NCI-H1092 (cell line): ENCODE measurements around the gene CREB3L2.
"Not testable (repeated sequence)": the region's sequence is repeated elsewhere in the genome, so short reads cannot be mapped to it uniquely, and the experiment has no call there.

Experiments used
- DNase-seq: peaks from one replicate; lab custom pipeline; 2025; lab: John Stamatoyannopoulos, UW

The CREB3L2 gene

DNA sequence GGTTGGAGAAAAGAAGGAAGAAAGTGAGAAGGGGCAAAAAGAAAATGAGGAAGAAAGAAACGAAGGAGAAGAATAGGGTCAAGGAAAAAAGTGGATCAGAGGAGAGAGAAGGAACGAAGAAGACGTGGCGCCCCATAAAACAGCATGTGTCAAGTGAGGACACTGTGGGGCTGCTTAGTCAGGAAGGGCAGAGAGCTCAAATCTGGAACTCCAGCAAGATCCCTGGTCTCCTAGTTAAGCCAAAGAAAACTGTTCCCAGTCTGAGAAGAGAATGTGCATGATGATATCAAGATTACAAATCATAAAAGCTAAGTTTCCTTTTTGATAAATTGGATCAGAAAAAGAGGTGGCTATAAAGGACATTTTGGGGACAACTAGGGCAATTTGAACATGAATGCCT, 33.0 kb downstream of the CREB3L2 start:
- no peak for DNase-seq

DNA sequence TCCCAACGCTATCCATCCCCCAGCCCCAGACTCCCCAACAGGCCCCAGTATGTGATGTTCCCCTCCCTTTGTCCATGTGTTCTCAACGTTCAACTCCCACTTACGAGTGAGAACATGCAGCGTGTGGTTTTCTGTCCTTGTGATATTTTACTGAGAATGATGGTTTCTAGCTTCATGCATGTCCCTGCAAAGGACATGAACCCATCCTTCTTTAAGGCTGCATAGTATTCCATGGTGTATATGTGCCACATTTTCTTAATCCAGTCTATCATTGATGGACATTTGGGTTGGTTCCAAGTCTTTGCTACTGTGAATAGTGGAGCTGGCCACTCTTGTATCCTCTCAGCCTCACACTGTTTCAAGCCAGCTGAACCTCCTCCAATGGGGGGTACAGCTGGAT, 33.5 kb downstream of the CREB3L2 start:
- not testable (repeated sequence) for DNase-seq

DNA sequence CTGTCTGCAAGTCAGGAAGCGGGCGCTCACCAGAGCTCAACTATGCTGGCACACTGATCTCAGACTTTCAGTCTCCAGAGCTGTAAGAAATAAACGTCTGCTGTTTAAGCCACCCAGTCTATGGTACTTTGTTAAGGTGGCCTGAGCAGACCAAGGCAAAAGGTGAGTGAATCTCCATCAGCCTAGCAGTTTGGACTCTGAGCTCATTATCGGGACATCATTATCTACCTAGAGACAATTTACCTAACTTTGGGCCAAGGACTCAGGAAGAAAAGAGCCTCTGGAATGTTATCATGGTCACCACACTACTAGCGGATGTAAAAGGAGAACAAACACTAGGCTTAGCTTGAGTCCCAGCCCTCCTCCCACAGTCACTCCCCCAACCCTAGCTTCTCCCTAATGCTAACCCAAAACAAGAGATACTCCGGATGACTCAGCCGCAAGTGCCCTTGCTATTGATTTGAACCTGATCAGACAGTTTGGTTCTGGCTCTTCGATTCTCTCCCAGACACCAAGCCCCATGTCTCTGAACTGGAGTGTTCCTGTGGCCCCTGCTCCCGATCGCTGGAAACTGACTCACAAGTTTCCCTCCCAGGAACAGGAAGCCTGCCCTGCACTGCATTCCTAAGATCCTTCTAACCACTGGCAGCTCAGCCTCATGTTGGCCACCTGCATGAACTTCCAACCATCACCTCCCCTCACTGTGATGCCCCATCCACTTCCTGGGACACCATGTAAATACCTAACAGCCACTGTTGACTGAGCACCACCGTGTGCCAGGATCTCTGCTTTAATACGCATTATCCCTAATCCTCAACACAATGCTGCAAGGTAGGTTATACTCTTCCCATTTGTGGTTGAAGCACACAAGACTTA, 34.5 kb downstream of the CREB3L2 start:
- no peak for DNase-seq

DNA sequence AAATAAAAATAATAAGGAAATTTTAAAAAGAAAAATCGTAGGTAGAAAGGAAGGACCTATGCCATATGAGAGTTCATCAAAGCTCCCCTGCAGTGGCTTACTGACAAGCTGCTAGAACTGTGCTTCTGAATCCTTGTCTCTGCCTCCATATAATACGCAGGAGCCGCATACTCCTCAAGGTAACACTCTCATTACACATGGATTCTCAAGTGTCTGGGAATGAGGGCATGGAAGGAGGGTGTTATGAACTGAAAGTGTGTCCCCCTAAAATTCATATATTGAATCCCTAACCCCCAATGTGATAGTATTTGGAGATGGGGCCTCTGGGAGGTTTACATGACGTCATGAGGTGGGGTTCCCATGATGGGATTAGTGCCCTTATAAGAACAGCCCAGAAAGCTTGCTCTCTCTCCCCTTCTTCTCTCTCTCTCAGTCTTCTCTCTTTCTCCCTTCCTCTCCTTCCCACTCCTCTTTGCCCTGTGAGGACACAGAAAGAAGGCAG, 35.2 kb downstream of the CREB3L2 start:
- DNase-seq: no peak

DNA sequence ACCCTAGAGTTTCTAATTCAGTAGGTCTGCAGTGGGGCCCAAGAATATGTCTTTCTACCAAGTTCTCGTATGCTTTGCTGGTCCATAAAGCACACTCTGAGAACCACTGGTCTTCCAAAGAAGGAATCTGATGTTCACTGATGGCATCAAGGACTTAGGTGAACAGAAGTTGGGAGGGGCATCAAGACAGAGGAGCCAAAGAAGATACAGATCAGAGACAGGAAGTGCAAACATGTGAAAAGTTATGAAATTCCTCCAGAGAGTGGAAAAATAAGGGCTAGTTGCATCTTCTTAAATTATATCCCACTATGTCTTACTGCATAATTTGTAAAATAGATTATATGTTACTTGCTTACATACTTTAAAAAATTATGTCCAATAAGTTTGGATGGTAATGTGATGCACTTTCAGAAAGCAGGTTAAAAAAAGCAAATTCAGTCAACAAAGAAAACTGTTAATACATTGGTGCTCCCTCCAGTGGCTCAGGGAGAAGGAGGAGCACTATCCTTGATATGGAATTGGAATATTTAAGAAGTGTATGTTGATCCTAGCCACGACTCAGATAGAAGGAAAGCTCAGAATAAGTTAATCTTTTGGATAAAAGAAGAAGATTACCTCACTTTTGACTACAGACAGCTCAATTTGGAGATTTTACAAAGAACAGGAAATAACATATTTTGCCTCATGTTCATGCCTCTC, 35.8 kb downstream of the CREB3L2 start:
- no peak for DNase-seq

DNA sequence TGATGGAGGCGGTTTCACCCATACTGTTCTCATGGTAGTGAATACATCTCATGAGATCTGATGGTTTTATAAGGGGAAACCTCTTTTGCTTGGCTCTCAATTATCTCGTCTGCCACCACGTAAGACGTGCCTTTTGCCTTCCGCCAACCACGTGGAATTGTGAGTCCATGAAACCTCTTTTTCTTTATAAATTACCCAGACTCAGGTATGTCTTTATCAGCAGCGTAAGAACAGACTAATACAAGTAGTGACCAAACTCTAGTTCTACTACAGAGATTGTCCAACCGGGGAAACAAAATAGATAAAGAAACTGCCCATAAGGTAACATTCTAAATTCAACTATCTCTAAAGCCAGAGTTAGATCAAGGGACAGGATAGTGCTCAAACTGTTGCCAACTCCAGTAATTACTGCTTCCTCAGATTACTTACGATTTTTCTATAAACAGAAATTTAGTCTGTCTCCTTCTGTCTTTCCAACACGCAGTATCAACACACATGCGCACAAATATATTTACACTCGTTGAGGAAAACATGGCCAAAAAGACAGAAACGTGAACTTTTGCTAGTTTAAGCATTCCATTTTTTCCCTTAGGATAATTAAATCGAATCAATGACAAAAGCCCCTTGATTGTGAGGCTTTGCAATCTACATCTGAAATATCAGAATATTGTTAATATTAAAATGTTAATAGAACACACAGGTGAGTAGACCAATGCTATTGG, 36.9 kb downstream of the CREB3L2 start:
- DNase-seq: no peak

DNA sequence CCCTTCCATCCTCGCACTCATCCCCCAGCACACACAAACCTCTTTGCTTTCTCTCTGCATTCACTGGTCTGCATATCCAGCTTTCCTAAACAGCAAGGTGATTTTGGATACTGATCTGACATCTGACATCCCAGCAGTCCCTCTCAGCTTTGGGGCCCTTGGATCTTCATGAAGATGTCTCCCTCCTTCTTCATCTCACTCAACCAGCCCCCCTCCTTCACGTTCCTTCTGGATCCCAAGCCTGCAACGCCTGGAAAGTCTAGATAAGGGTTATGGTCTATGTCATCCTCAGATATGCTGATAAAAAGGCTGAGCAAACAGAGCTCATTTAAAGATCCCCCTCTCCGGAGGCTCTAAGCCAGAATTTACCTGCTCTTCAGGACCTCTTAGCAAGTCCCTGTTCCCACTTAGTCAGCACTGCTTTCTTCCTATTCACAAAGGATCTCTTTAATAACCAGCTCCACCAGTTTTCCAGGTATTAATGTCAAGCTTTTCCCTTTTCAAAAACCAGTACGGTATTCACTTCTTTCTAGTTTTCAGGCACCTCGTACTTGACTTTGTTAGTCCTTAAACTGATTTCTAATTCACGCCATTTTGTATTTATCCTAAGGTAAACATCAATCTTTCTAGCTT, 38.9 kb downstream of the CREB3L2 start:
- DNase-seq: no peak

DNA sequence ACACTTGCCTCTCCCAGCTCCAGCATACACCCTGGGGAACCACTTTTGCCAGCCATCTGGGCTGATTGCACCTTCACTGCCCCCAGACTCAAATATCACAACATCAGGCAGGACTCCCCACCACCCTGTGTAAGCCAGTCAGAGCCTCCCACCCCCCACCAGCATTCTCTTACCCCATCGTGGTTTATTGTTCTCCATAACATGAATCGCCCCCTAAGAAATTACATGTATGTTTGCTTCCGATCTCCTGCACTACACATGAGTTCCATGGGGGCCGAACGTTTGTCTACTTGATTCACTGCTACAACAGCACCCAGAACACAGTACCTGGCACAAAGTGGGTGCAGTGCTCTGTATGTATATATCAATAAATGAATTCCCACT, 39.4 kb downstream of the CREB3L2 start:
- no peak for DNase-seq

DNA sequence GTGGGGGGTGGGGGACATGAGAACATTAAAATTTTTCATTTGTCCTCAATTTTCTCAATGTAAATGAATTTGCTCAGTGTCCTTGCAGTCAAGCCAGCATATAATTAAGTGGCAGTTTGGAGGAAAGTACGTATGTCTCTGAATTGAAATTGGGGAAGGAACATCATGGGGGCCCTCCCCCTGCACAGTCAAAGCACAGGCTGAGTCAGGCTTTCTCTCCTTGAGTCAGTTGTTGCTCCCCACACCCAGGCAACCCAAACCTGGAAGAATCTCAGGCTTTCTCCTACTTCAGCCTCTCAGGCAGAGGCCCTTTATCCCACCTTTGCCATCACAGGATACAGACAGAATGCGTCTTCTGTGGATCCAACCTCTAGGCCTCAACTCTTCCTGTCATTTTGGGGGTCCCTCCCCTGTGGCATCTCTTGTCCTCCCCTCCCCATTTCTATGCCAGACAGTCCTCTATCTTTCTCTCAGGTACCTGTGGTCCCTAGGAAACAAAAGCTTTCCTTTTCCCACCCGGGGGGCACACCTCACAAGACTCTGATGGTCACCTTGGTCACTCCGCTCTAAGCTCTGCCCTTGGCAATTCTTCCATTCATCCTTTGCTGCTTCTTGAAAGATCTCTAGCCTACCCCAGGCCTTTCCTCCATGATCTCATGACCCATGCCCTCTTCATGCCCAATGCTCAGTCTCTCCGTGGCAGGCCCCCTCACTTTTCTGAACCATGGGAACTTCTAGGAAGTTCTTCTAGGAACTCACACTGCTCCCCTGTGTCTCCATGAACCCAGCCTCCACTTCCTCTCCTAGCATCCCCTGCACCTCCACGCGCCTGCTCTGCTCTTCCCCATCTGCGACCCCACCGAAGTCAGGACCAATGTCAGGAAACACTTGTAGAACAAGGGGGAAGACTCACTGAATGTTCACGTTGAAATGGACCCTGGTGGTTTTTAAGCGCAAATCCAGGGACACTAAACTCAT, 40.4 kb downstream of the CREB3L2 start:
- DNase-seq: no peak

DNA sequence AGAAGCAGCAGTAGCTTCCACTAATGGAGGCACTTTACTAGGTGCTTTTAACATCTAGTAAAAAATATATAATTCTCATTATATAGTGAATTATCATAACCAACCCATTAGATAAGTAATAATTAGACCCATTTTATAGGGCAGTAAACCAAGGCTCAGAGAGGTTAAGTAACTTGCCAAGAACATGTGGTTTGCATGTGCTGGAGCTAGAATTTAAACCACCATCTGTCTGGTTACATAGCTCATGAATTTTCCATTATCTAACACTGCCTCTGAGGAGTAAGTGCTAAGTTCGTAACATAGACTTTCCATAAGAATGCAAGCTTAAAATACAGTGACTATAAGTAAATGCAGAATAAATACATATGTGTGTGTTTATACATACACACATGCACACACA, 41.9 kb downstream of the CREB3L2 start:
- no peak for DNase-seq

DNA sequence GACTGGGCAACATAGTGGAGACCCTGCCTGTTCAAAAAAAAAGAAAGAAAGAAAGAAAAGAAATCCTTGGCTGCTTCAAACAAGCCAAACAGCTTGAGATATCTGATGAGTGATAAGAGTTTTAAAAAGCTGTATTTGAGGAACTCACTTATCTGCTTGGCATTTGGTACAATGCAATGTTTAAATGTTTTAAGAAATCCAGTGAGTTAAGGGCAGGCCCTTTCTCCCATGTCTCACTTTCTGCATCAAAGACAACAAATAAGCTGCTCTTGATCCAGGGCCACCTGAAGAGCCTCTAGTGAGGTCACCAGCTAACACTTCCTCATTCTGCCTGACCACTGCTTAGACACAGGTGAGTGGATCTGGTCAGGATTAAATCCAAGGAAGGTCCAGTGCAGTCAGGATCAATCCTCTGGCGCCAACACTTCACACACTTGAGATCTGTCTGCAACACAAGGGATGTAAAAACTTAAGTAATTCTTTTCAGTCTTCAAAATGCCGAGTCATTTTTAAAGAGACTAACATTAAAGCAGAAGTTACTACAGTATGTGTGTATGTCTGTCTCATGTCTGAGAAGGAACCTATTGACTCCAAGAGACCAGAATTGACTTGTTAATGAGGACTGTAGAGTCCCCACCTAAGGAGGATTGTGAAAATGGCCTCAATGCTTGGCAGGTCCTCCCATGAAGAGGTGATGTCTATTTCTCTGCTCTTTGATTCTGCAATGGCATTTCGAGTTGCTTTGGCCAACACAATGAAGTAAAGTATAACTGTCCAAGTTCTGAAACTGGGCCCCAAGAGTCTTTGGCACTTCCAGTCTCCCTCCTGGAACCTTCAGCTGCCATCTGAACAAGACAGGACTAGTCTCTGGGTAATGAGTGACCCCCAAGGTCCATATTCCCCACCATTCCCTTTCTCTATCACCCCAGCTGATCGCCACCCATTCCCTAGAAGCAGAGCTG, 43.1 kb downstream of the CREB3L2 start:
- DNase-seq: no peak

DNA sequence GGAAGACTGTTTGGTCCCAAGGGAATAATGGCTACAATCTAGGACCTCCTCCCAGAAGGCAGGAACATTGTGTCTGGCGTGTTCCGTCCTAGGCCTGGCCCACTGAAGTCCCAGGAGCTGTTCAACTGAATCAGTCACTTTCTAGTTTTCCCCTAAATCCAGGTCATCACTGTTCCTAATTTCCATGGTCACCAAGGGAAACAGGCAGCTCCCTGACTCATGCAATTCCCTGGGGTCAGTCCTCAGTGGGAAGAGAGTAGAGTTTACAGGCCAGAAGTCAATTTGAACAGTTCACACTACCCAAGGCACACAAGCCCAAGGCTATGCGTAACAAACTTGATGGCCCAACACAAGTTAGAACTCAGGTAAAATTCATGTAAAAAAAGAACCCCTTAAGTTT, 44.0 kb downstream of the CREB3L2 start:
- DNase-seq: no peak

DNA sequence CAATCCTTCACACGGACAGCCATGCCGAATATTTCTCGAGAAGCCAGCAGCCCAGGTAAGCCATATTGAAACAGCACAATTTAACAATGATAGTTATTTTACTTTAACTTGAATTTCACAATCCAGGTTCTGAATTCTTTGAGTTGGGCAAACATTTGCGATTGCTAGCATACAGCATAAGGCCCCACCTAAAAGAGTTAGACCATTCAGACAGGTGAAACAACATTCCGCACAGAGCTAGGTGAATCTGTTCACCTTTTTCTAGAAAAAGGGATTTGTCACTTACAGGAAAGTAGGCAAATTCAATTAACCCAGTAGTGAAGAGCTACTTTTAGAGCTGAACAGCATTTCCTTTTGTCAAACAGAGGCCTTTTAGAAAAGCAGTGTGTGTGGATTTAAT, 45.3 kb downstream of the CREB3L2 start:
- no peak for DNase-seq

DNA sequence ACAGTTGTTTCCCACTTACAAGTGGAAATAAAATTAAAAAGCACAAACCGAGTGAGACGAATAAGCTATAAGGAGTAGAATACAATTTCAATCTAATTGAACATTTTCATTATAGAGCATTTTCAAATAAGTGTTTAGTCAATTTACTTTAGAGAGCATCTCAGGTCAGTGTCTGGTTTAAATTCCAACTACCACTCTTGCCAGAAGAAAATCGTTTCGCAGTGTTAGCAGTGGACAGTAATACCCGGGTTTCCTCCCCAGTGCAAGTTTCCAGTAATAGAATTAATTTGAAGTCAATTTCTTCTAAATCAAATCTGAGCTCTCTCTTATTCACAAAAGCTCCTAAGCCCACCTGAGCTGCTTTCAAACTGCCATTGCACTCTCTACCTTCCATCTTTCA, 45.7 kb downstream of the CREB3L2 start:
- DNase-seq: no peak

DNA sequence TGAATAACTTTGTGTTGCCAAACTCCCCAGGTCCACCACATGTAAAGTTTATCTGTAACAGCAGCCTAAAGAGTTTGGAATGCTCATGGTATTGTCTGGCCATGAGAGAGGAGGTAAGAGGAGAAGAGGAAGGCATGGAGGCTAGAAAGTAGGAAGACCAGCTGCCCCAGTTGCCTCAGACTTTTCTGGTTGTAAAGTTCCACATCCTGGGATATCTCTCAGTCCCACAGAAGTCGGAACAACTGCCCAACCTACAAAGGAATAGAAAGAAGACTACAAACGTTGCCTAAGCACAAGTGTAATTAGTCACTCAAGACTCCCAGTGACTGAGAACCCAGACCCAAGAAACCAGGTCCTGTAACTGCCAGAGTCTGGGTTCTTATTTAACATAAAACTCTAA, 47.3 kb downstream of the CREB3L2 start:
- DNase-seq: no peak

DNA sequence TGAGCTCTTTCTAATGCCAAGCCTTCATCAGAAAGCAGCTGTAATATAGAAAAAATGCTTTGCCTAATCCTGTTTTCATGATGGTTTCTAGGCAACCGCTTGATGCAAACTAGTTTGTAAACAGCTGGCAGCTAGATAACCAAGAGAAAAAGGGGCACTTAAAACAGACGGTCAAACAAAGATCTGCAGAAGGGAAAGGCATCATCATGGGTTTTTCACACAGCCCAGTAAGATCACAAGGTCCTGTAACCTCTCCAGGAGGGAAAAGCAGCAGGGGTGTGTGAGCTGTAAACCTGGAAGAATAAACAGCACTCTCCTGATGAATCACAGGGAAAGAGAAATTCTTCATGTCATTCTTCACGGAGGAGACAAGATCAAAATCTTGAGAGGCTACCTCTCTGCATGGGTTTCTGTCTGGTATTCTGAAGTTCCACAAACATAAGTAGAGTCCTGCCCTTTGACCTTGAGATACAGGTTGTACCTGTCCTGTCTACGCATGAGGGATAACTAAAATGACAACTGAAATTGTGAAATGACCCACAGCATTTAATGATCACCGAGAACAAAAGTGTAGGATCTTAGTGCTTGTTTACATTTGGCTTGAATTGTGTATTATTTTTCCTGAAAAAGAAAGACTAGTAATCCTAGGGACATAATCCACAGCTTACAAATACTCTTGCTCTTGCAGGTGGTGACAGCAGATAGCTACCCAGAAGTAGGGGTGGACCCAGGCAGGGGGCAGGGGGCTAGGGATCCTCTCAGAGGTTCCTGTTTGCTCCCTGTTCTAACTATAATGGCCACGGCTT, 48.0 kb downstream of the CREB3L2 start:
- no peak for DNase-seq

DNA sequence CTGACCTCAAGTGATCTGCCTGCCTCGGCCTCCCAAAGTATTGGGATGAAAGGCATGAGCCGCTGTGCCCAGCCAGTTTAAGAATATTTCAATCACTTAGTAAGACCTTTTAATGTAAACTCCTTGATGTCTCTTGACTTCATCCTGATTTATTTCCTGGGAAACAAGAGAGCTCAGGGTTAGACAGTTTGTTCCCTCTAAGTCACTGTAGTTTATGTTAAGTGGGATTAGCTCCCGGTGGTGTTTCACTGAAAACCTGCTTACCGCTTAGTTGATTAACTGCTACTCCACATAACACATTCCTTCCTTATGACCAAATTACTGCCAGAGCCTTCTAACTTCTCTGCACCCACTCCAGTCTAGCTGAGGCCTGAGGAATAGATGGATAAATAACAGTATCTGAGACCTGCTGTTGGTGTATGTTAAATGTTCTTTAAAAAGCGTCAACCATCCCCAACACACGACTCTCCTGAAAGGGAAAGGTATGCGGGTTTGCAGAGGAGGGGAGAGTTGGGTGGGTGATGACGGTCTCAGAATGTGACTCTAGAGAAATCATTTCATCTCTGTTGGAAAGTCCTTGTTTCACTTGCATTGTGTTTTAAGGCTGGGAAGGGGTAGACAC, 48.7 kb downstream of the CREB3L2 start:
- no peak for DNase-seq

DNA sequence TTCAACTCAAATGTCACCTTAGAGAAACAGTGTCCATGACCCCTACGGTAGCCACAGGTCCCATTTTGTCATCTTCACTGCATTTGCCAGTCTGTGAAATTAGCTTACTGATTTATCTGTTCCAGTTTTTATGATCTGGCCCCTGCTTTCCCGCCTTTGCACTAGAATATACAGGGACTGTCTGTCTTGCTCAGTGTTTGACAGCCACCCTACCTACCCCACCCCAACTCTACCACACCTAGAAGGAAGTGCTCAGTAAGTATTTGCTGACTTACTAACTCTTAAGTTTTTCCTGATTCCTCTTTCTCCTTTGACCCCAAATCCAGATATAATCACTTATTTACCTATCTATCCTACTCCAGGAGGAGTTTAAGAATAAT, 49.5 kb downstream of the CREB3L2 start:
- DNase-seq: no peak
